Measurements from ENCODE around the gene NFATC1. TPM values are rescaled to one million over a fixed set of nuclear protein-coding genes. Genes with fewer than 3 reads are reported as not detected.

NFATC1 gene
- polyA plus RNA-seq, 4 donors, result 5.5 to 14.8 (median 7.1) TPM

- DNase-seq (ENCODE audit: low read depth in 4 of 4, low spot score in 3 of 4), result no peak
These were observed 7.4 kb downstream of the NFATC1 start for GRCh38 chr18:79402977-79403722.

- DNase-seq (ENCODE audit: low read depth in 4 of 4, low spot score in 3 of 4), result no peak
These were observed 8.2 kb downstream of the NFATC1 start for GRCh38 chr18:79403723-79404566.

- DNase-seq (ENCODE audit: low read depth in 4 of 4, low spot score in 3 of 4), result no peak
These were observed 8.8 kb downstream of the NFATC1 start for GRCh38 chr18:79404567-79404910.

- no peak for DNase-seq (ENCODE audit: low read depth in 4 of 4, low spot score in 3 of 4)
These were observed 9.5 kb downstream of the NFATC1 start for GRCh38 chr18:79405019-79405780.

- no peak for DNase-seq (ENCODE audit: low read depth in 4 of 4, low spot score in 3 of 4)
These were observed 10.2 kb downstream of the NFATC1 start for GRCh38 chr18:79405781-79406575.

- no peak for DNase-seq (ENCODE audit: low read depth in 4 of 4, low spot score in 3 of 4)
These were observed 11.0 kb downstream of the NFATC1 start for GRCh38 chr18:79406708-79407107.

GRCh38 chr18:79409313-79409712, 13.6 kb downstream of the NFATC1 start:
- DNase-seq (ENCODE audit: low read depth in 4 of 4, low spot score in 3 of 4), result no peak

- no peak for DNase-seq (ENCODE audit: low read depth in 4 of 4, low spot score in 3 of 4)
These were observed 14.5 kb downstream of the NFATC1 start for GRCh38 chr18:79410171-79410641.

- no peak for DNase-seq (ENCODE audit: low read depth in 4 of 4, low spot score in 3 of 4)
These were observed 15.2 kb downstream of the NFATC1 start for GRCh38 chr18:79410731-79411613.

- no peak for DNase-seq (ENCODE audit: low read depth in 4 of 4, low spot score in 3 of 4)
These were observed 16.1 kb downstream of the NFATC1 start for GRCh38 chr18:79411614-79412526.

- DNase-seq (ENCODE audit: low read depth in 4 of 4, low spot score in 3 of 4), result no peak
These were observed 17.3 kb downstream of the NFATC1 start for GRCh38 chr18:79413025-79413424.

GRCh38 chr18:79413426-79413825, 17.7 kb downstream of the NFATC1 start:
- no peak for DNase-seq (ENCODE audit: low read depth in 4 of 4, low spot score in 3 of 4)

- no peak for DNase-seq (ENCODE audit: low read depth in 4 of 4, low spot score in 3 of 4)
These were observed 18.2 kb downstream of the NFATC1 start for GRCh38 chr18:79413901-79414300.

GRCh38 chr18:79416022-79416676, 20.4 kb downstream of the NFATC1 start:
- DNase-seq (ENCODE audit: low read depth in 4 of 4, low spot score in 3 of 4), result no peak

- no peak for DNase-seq (ENCODE audit: low read depth in 4 of 4, low spot score in 3 of 4)
These were observed 20.9 kb downstream of the NFATC1 start for GRCh38 chr18:79416677-79417052.

- DNase-seq (ENCODE audit: low read depth in 4 of 4, low spot score in 3 of 4), result no peak
These were observed 22.5 kb downstream of the NFATC1 start for GRCh38 chr18:79418236-79418635.

GRCh38 chr18:79418642-79419041, 22.9 kb downstream of the NFATC1 start:
- DNase-seq (ENCODE audit: low read depth in 4 of 4, low spot score in 3 of 4), result no peak

All from left renal pelvis (tissue), 4 donors.